Embryonic facial prominence (tissue), 1 donor: Measurements from ENCODE around the gene HYLS1.
"Not testable (repeated sequence)": the region's sequence is repeated elsewhere in the genome, so short reads cannot be mapped to it uniquely, and the experiment has no call there.

Experiments
- DNase-seq: peaks from one replicate; pipeline ENCODE4 v3.0.0-alpha.2; 2016; ENCODE audit errors: extremely low spot score

Gene HYLS1

DNA sequence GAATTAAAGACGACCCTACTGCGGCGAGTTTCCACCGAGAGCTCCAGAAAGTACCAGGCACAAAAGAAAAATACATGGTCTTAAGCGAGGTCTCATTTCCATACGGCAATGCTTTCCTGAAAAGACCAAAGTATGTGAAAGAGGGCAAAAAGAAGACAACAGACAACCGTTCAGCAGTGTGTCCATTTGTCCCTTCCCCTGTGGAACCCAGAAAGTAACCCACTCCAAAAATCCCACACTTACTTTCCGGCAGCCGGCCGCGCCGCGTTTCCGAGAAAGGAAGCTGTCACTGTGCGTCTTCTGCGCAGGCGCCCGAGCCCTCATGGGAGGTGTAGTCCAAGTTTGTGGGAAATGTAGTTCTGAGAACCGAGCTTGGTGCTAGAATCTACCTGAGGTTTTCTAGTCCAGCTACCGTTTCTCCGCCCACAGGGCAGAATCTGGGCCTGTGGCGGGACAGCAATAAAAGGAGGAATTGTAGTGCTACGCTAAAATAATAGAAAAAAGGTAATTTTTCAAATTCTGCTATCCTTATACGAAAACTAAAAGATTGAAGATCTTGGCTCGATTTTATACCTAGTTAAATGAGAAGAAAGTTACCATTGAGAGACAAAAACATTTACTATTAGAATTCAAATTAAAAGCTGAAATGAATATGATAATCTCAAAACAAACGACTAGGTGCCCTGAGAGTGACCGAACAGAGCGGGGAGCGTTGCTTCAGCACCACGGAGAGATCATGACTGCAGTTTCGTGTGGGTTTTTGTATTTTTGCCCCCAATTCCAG is 15.7 kb downstream of the HYLS1 start, which contains the start of gene PUS3:
PUS3 (minus strand) TSS at position 280 of the 784 bp plus-strand sequence. CDS start 6,922 bp downstream, outside the sequence.
- peak; percentile 86 for DNase-seq

DNA sequence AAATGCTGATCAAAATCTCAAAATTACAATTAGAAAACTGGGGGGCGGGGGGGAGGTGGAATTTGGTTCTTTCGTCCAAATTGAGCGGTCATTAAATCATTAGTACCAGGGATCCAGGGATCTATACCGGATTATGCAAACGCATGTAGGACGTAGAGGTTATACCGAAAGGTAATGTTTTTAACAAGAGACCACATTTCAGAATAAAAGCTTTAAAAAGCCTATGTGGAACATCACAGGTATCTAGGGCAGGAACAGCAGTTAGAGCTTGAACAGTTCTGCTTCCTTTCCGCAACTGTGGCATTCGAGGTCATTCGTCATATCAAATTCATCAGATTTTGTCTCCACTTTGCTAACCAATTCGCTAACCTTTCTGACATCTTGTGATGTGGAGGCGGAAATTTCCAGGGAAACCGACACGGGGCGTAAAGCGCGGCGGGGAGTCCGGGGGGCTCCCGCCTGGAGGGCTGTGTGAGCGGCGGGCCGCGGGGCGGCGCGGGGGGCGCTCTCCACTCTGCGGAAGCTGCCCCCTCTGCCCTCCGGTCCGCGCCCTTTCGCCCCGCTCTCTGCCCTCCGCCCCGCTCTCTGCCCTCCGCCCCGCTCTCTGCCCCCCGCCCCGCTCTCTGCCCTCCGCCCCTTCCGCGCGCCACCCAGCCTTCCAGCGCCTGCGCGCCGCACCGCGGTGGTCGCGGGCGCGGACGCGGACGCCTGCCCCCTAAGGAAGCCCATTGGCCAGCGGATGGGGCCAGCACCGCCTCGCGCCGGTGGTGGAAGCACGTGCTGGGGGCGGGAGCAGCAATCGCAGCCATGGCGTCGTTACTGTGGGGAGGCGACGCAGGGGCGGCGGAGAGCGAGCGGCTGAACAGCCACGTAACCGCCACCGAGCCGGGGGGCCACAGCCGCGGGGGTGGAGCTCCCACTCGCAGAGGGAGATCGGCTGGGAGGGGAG is 16.5 kb downstream of the HYLS1 start, which contains the start of gene DDX25:
DDX25 (plus strand) TSS at position 798 of the 949 bp plus-strand sequence; CDS start at position 808, 10 bp downstream.
- DNase-seq = no peak

DNA sequence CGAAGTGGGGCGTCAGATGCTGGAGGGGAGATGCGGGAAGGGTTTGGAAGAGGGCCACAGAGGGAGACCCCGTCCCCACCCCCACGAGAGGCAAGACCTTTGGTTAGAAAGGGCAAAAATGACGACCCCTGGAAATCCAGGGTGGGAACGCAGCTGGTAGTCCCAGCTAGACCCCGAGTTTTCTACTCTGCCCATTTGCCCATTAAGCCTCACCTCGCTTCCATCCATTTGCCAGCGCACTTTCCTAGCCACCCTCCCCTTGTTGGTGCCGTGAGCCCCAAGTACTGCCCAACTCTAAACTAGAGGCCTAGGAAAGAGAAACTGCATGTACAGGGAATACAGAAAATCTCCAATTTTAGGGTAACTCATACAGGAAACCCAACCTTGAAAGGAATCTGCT is 17.2 kb downstream of the HYLS1 start:
- no peak for DNase-seq

DNA sequence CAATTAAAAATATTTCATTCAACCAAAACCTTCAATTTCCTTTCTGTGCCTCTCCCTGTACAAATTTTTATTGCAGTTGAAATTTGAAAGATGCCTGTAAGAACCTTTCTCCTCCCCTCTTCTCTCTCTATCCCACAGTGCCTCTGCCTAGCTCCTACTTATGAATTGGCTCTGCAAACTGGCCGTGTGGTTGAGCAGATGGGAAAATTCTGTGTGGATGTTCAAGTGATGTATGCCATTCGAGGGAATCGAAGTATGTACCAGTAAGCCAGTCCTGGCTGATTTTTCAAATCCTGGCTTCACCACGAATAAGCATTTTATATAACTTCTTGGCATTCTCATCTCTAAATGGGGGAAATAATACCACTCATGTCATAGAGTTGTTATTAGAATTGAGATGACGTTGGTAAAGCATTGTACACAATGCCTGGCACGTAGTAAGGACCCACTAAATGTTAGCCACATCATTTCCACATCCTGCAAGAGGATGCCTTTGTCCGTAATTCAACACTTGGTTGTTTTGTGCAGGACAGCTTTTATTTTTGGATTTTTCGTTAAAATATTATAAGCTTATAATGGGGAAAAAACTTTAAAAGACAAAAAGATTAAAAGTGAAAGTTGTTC is 22.9 kb downstream of the HYLS1 start:
- DNase-seq = no peak

DNA sequence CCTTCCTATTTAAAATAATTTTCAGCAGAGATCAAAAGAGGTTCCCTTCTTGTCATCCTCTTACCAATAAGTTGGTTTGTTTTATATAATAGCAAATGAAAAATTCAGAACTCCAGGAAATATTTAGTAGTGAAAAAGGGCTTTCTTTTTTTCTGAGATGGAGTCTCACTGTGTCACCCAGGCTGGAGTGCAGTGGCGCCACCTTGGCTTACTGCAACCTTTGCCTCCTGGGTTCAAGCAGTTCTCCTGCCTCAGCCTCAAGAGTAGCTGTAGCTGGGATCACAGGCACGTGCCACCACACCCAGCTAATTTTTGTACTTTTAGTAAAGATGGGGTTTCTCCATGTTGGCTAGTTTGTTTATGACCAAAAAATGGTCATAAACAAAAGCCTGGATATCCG is 27.1 kb downstream of the HYLS1 start:
- DNase-seq = not testable (repeated sequence)

DNA sequence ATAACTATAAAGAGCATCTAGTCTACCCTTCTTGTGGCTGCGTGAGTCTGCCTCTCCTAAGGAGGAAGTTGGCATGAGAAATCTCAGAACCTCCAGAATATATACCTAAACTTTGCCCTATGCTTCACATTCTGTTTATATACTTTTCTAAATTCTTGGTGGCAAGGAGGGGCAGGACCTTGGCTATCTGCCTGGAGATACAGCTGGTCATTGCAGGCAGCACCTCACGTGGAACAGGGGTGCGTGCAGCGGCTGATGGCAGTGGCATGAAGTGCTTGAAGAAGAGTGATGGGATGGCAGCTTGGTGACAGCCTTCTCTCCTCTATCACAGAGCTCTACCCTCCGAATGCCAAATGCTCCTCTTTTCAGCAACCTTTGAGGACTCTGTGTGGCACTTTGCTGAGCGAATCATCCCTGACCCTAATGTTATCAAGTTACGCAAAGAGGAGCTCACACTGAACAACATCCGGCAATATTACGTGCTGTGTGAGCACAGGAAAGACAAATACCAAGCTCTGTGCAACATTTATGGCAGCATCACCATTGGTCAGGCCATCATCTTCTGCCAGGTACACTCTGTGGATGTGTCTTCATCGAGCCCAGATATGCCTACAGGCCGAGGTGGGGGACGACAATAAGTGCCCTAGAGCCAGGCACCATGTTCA is 29.3 kb downstream of the HYLS1 start:
- DNase-seq = no peak

DNA sequence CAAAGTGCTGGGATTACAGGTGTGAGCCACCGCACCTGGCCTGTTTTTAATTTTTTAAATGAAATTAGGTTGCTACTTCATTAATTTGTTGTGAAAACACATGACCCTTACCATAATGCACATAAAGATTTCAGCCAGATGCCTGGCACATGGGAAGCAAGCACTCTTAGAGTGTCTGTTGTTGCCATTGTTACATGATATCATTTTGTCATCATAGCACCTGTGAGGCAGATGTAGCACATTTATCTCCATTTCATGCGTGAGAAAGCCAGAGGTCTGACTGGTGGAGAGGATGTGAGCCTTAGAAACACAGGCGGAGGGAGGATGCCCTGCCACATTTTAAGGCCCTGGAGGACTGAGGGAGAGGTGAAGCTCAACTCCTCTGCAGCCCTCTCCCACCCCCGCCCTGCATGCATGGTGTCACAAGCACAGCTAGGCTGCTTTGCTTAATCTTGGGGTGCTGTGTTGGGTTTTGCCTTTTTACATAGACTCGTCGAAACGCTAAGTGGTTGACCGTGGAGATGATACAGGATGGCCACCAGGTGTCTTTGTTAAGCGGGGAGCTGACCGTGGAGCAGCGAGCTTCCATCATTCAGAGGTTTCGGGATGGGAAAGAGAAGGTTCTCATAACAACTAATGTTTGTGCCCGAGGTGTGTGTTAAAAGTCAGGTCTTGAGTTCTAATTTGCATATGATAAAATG is 30.8 kb downstream of the HYLS1 start:
- no peak for DNase-seq

DNA sequence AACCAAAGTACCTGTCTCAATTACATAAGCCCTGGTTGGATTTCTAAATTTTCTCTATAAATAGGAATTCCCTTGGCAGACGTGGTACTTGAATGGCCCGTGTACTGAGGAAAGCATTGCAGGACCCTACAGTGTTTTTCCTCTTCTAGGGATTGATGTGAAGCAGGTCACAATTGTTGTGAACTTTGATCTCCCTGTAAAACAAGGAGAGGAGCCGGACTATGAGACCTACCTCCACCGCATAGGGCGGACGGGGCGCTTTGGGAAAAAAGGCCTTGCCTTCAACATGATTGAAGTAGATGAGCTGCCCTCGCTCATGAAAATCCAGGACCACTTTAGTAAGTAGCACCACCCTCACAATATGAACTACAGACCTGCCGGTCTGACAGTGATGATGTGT is 33.6 kb downstream of the HYLS1 start:
- DNase-seq = no peak

DNA sequence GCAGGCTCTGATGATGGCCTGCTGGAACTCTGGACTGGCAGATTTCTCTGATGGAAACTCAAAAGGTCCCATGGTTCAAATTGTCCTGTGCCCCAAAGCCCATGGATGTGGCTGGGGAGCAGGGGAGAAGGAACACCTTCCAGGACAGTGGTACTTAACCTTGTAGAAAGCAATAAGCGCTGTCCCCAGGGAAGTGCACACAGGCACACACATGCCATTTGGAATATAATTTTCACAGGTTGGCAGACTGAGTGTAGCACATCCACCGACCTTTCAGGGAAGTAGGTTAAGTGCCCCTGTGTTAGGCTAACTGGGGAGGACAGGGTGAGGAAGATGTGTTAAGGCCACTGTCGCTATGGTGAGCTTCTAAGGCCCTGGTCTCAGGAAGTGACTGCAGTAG is 34.7 kb downstream of the HYLS1 start:
- DNase-seq = no peak

DNA sequence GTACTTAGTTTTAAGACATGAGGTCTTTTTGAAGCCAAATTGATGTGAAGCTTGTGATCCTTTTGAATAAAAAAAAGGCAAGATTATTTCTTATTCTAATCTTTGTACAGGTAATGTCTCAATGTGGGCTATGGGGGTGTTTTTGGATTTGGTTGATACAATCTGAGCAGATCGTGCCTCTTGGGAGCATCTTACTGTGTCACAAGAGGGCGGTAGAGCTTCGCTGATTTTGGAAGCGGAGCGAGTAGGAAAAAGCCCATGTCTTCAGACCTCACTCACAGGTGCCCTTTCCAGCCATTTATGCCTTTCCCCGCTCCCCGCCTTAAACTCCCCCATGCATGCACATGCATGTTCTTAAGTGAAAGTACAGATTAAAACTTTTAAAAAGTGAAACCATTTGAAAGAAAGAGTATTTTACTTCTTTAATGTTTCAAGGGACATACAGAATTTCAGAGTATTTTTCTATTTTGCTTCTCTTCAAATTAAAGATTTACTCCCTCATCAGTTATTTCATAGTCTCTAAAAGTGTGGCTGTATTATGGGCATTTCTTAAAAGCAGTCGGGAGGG is 35.6 kb downstream of the HYLS1 start:
- DNase-seq = peak; percentile 68

DNA sequence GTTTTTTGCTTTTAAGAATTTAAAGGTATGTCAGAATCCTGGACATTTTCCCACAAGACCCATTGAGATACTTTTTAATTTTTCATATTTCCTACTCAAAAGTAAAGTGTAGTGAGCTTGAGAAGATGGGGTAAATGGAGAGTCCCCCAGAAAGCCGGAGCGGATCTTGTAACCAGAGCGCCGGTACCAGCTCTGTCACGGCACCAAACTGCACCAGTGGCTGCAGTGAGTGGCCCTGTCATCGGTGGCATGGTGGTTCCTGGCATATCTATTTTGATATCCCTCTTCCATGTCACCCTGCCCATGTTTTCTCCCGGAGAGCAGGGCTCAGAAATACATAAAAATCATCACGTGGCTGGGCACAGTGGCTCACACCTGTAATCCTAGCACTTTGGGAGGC is 36.2 kb downstream of the HYLS1 start:
- no peak for DNase-seq

DNA sequence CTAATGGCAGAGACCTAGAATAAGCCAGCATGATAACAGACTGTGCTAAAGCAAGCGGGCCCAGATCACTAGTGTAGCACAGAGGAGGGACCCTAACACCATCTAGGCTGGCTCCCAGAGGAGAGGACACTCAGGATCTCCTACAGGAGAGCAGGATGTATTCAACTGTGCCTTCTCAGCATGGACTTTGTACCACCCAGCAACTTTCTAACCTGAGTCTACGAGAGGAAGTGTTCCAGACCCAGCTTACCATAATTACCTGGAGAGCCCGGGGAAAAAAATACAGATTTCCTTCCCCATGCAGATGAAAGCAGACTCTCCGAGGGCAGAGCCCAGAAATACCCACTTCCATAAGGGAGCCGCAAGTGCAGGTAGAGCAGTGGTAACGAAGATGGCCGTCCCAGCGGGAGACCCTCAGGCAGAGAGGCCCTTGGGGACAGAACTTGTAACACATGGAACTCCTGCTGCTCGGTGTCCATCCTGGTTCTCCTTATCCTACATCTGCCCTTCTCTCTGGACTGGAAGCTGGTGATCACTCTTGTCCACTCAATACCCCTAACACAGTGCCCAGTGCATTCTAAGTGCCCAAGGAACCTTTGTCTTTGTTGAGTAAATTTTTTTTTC is 37.0 kb downstream of the HYLS1 start:
- DNase-seq = no peak

DNA sequence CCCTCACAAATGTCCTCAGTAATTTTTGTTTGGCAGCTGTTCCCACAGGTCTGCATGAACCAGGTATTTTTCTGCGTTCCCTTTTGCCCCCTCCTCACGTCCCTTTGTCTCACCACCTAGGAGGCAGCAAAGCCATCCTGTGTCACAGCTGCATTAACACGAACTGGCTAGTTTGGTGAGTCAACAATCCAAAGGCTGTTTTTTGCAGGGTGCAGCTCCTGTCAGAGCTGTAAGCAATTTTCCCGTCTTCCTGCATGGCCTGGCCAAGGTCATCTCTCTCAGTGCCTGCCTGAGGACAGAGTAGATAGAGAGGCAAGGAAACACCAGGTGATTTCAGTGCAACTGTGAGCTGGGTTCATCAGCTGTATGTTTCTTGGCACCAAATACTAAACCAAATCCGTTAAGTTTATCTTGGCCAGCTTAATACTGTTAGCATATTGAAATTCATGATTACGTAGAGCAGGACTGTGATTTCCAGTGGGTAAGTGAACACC is 37.8 kb downstream of the HYLS1 start:
- no peak for DNase-seq

DNA sequence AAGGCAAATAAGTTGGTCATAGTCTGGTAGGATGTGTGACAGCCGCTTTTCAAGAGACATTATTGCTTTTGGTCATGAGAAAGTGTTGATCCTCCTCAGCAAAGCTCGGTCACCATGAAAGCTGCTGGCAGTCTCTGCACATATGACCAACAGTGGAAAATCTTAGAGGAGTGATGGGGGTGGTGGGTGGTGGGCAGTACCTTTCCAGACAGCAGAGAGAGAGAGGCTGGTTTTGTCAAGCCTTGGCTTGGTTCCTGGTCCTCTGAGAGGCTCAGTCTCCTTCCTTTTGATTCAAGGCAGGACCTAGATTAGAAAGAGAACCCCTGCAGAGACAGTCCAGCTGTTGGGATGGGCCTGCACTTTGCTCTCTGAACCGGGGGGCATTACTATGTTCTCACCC is 38.3 kb downstream of the HYLS1 start:
- no peak for DNase-seq

DNA sequence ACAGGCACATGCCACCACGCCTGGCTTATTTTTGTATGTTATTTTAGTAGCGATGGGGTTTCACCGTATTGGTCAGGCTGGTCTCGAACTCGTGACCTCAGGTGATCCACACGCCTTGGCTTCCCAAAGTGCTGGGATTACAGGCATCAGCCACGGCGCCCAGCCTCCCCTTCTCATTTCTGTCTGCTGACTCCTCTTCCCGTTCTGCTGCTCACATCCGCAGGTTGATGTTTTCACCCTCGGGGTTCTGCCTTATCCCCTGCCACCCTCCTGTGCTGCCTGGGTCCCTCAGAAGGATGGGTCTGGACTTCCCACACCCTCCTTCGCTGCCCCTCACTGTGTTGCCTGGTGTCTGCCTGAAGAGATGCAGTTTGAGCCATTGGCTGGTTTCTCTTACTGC is 39.2 kb downstream of the HYLS1 start:
- DNase-seq = no peak

DNA sequence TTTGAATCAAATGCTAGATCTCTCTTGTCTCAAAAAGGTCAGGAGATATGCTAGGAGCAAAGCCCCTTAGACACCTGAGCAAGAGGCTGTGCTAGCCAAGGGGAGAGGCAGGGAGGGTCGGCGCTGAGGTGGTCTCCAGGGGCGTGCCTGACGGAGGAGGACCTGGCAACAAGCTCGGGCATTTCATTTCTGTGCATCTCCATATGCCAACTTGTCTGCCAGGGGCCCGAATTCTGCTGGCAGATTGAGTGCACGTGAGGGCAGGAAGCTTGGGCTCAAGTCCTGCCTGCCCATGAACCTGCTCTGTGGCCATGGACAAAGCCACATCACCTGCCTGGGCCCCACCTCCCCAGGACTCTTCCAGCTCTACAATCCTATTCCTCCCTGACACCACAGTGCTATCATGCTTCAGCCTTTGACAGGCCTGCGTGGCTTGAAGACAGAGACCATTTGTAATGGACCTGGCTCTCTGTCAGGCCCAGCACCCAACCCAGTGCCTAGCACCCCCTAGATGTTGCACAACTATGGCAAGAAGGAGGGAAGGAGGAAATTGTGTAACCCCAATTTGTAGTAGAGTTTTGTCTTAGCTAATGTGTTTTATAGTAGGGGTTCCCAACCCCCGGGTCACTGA is 42.1 kb downstream of the HYLS1 start:
- no peak for DNase-seq

DNA sequence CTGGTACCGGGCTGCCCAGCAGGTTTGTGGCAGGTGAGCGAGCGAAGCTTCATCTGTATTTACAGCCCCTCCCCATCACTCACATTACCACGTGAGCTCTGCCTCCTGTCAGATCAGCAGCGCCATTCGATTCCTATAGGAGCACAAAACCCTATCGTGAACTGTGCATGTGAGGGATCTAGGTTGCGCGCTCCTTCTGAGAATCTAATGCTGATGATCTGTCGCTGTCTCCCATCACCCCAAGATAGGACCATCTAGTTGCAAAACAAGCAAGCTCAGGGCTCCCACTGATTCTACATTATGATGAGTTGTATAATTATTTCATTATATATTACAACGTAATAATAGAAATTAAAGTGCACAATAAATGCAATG is 42.6 kb downstream of the HYLS1 start:
- DNase-seq = no peak

DNA sequence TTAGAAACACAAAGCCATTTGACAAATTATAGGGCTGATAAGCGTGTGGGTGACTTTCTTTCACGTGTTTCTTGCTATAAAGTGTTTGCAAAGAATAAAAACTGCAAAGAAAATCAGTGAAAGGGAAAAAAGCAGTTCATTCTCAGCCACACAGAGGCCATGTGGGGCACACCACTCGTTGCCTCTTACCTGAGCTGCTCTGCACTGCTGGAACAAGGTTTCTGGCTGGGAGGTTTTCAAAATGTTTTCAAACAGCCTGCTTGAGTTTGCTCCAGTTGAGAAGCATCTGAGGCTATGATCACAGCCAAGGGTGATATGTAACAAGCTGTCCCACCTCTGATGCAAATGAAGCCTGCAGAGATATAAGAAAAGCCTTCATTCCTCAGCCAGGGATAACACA is 43.6 kb downstream of the HYLS1 start:
- no peak for DNase-seq

DNA sequence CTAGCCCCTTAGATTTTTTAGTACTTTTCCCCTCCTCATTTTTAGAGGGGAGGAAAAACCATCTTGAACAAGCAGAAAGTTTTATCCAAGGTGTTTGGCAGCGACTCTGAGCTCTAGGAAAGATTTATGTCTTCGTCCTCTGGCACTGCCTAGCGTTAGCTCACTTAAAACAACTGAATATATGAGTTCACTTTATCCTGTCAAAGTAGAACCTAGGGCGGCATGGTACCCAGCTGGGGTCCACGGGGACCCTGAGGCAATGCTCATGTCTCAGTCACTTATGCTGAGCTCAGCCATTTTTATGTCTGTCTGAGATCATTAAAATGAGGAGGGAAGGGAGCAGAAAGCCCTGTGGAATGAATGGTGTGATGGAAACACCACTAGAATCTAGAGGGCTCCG is 44.2 kb downstream of the HYLS1 start:
- DNase-seq = no peak

DNA sequence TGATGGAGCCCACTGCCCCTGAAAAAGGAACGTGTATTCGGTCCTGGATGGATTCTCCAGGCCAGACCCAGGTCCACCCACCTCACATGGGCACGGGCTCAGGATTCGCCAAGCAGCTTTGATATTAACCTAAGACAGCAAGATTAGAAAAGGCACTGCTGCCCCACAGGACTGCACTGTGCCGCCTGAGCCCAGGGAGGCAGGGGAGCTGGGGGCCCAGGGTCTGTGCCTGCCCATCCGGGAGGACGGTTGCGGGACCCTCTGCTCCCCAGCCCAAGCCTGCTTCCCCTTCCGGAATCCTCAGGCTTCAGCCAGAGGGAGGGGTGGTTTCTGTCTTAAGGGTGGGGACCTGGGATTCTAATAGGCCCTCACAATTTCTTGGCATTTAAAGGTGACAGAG is 44.8 kb downstream of the HYLS1 start:
- no peak for DNase-seq
